ENCODE data around the gene RIPPLY3.
"Not testable (repeated sequence)": the region's sequence is repeated elsewhere in the genome, so short reads cannot be mapped to it uniquely, and the experiment has no call there.

RIPPLY3 gene

GRCh38 chr21:36990508-36991205, 15.8 kb upstream of the RIPPLY3 start:
- TF ChIP-seq, protein P1, sequence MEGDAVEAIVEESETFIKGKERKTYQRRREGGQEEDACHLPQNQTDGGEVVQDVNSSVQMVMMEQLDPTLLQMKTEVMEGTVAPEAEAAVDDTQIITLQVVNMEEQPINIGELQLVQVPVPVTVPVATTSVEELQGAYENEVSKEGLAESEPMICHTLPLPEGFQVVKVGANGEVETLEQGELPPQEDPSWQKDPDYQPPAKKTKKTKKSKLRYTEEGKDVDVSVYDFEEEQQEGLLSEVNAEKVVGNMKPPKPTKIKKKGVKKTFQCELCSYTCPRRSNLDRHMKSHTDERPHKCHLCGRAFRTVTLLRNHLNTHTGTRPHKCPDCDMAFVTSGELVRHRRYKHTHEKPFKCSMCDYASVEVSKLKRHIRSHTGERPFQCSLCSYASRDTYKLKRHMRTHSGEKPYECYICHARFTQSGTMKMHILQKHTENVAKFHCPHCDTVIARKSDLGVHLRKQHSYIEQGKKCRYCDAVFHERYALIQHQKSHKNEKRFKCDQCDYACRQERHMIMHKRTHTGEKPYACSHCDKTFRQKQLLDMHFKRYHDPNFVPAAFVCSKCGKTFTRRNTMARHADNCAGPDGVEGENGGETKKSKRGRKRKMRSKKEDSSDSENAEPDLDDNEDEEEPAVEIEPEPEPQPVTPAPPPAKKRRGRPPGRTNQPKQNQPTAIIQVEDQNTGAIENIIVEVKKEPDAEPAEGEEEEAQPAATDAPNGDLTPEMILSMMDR (IDR thresholded peaks at IDR 0.05; ENCODE audit: low read depth, low read length, missing control alignments): no peak
- H3K4me3 ChIP-seq (ENCODE audit: low read depth, low read length): peak overlapping the region; percentile 60
- no peak for DNase-seq (ENCODE audit: low read depth)

DNA sequence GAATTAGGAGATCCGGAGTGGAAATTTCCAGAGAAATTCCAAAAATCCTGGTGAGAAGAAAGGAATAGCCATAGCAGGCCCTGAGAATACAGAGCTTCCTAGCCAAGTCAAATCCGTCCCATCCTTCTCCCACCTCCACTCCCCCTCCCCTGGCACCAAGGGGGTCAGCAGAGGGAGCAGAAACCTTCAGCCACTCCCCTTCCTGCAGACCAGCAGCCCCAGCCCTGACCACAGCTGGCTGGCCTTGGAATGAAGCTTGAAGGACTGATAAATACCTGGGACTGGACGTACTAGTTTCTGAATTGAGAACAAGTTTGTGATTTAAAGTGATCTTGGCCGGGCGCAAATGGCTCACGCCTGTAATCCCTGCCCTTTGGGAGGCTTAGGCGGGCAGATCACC, 13.8 kb upstream of the RIPPLY3 start:
- no peak overlapping the region for H3K4me3 ChIP-seq (ENCODE audit: low read depth, low read length)
- TF ChIP-seq, protein P1 (IDR thresholded peaks at IDR 0.05; ENCODE audit: low read depth, low read length, missing control alignments): no peak
- no peak for DNase-seq (ENCODE audit: low read depth)

GRCh38 chr21:36994501-36995158, 11.9 kb upstream of the RIPPLY3 start:
- DNase-seq (ENCODE audit: low read depth): no peak
- TF ChIP-seq, protein P1 (IDR thresholded peaks at IDR 0.05; ENCODE audit: low read depth, low read length, missing control alignments): peak; percentile 16
- peak overlapping the region; percentile 4 for H3K4me3 ChIP-seq (ENCODE audit: low read depth, low read length)

DNA sequence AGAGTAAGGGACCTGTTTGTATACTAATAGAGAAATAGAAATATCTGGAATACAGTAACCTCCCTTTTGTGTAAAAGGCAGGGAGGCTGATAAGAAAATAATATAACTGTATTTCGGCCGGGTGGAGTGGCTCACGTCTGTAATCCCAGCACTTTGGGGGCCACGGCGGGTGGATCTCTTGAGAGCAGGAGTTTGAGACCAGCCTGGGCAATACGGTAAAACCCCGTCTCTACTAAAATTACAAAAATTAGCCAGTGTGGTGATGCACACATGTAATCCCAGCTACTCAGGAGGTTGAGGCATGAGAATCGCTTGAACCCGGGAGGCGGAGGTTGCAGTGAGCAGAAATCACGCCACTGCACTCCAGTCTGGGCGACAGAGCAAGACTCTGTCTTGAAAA, 11.2 kb upstream of the RIPPLY3 start:
- not testable (repeated sequence) for H3K4me3 ChIP-seq (ENCODE audit: low read depth, low read length); DNase-seq (ENCODE audit: low read depth)

GRCh38 chr21:36999131-36999898, 7.2 kb upstream of the RIPPLY3 start:
- H3K4me3 ChIP-seq (ENCODE audit: low read depth, low read length): no peak overlapping the region
- DNase-seq (ENCODE audit: low read depth): no peak
- TF ChIP-seq, protein P1 (IDR thresholded peaks at IDR 0.05; ENCODE audit: low read depth, low read length, missing control alignments): no peak

DNA sequence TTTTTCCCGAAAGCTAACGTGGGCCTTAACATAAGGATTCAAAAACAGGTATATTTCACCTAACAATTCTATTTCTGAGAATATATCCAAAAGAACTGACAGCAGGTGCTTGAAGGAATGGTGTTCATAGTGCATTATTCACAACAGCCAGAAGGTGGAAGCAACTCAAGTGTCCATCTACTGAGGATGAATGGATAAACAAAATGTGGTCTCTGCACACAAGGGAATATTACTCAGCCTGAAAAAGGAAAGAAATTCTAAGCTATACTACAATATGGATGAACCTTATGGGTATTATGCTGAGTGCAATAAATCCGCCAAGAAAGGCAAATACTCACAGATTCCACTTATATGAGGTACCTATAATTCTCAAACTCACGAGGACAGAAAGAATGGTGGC, 6.1 kb upstream of the RIPPLY3 start:
- no peak for DNase-seq (ENCODE audit: low read depth)
- no peak overlapping the region for H3K4me3 ChIP-seq (ENCODE audit: low read depth, low read length)
- TF ChIP-seq, protein P1 (IDR thresholded peaks at IDR 0.05; ENCODE audit: low read depth, low read length, missing control alignments): peak; percentile 2

- no peak for DNase-seq (ENCODE audit: low read depth)
- no peak overlapping the region for H3K4me3 ChIP-seq (ENCODE audit: low read depth, low read length)
- TF ChIP-seq, protein P1 (IDR thresholded peaks at IDR 0.05; ENCODE audit: low read depth, low read length, missing control alignments): no peak
Measured at GRCh38 chr21:37001441-37001840, 5.1 kb upstream of the RIPPLY3 start.

- H3K4me3 ChIP-seq (ENCODE audit: low read depth, low read length); DNase-seq (ENCODE audit: low read depth): not testable (repeated sequence)
Measured at GRCh38 chr21:37002851-37003250, 3.7 kb upstream of the RIPPLY3 start.

DNA sequence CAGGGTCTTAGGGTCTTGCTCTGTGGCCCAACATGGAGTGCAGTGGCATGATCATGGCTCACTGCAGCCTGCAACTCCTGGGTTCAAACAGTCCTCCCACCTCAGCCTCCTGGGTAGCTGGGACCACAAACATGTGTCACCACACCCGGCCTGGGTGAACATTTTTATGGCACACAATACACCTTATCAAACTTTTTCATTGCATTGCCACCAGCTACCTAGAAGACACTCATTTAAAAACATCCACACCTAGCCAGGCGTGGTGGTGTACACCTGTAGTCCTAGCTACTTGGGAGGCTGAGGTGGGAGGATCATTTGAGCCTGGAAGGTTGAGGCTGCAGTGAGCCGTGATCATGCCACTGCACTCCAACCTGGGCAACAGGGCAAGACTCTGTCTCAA, 2.6 kb upstream of the RIPPLY3 start:
- DNase-seq (ENCODE audit: low read depth); H3K4me3 ChIP-seq (ENCODE audit: low read depth, low read length): not testable (repeated sequence)

Data from GM12864 (cell line).